SH-SY5Y (cell line): ENCODE measurements around the gene IKZF4.

Experiments
- GATA2 ChIP-seq: IDR thresholded peaks from 2 replicates; pipeline ENCODE4 v1.6.1; 2011; ENCODE audit warnings: mild to moderate bottlenecking, low read depth, low read length
- GATA3 ChIP-seq: IDR thresholded peaks from 2 replicates; pipeline ENCODE4 v1.6.1; 2011; ENCODE audit warnings: low read depth, mild to moderate bottlenecking, low read length, moderate library complexity

GRCh38 chr12:56046027-56046780, 25.4 kb downstream of the IKZF4 start:
- TF ChIP-seq GATA2 (no peak), GATA3 (no peak)
